Esophagus mucosa (tissue), 1 donor: ENCODE results near the gene SLC5A10. TPM values are rescaled to one million over a fixed set of nuclear protein-coding genes. Genes with fewer than 3 reads are reported as not detected.
A peak's percentile ranks its signal among the peaks of the same experiment; 100 is the strongest.

Experiments
- ATAC-seq: fragments of 200-7000 bp; cut with Tn5 transposase; one replicate; pipeline ENCODE4 v1.9.1; 2020
- total RNA-seq: library from RNA; stranded (reverse); gene quantifications from one replicate; pipeline ENCODE4 v1.2.4, GENCODE V29; 2023
- donor health status: DM: yes; HTN: yes; CAD: no.

Gene SLC5A10
- total RNA-seq, 1 donor from 2014 or later, result 0.64 TPM

DNA sequence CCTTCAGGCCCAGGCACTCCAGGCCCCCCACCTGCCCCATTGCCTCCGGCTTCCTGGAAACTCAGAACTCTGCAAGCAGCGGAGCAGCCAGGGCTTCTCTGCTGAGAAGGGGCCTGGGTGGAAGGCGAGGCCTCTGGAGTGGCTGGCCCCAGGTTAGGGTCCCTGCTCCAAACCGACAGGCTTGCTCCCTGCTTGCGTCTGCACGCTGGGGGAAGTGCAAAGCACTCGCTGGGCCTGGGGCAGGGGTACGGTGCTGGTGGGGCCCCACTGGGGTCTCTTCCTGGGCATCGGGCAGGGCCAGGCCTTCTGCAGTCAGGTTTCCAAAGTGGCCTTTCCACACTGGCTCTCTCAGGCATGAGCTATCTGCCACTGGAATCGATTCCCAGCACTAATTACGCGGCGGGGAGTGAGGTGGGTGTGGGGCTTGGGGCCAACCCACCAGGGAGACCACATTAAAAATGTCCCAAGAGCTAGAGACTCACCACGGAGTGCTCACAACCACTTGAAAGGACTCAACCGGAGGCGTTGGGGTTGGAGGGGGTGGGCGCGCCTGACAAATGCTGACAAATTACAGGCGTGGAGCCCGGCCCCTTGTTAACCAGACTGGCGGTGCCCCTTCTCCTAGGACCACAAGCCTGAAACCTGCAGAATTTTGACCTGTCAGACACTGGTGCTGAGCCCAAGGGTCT, 34.7 kb downstream of the SLC5A10 start:
- ATAC-seq, result no peak

DNA sequence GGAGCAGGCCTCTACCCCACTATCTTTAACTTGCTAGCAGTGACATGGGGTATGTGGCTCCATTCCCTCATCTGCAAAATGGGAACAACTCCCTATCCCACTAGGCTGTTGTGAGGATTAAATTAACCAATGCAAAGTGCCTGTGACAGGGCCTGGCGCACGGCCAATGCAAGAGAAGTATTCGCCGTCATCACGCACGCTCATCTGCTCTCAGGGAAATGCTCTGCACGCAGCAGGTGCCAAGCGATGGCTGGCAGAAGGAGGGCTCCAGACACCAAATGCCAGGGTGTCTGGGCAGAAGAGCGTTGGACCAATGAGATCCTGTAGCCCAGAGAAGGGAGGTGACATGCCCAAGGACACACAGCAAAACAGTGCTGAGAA, 35.3 kb downstream of the SLC5A10 start:
- no peak for ATAC-seq

DNA sequence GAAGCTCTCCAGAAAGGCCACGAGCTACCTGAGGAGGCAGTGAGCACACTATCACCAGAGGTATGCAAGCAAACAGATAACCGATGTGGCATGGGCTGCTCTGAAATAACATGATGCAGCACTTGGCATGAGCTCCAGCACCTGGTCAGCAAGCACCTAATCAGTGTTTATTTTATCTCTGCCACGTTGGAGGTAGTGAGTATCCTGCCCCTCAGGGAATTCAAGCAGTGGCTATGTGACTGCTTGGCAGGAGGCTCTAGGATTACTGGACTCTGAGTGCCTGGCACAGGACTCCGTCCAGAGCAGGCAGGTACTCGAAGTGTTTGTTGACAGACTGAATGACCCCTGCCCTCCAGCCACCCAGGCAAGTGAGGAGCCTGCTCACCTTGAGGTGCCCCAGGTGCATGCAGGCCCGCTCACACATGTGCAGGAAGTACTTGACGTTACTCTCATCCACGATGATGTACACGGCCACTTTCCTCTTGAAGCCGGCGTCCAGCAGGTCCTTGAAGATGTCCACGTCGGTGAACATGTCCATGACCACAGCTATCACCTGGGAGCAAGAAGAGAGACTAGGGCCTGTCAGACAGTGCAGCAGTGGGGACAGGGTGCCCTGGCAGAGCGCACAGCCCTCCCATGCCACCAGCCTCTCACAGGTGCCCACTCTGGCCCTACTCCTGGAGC, 36.0 kb downstream of the SLC5A10 start:
- no peak for ATAC-seq

DNA sequence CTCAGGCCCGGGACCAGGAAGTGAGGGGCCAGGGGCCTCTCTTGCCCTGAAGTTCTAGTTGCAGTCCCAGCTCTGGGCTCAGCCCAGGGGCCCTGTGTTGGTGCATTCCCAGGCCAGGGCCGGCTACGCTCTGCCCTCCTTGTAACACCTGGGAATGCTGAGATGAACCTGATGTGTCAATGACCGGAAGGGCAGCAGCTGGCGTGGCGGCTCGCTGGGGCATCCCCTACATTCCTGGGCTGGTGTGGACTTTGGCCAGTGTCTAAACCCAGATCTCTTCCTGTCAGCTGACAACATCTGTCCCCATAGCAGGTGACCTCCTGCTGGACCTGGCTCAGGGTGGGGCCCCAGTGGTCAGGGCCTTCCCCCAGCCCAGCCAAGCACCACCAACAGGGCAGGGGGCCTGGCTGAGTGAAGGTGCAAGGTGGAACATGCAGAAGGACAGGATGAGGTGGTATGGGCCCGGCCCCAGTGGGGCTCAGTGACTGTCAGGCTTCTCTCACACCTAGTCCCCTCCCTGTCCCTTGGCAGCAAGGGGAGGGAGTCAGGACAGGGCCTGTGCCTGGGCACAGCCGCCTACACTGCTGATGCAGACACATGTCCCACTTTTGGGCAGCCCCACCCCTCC, 36.7 kb downstream of the SLC5A10 start:
- ATAC-seq, result no peak

DNA sequence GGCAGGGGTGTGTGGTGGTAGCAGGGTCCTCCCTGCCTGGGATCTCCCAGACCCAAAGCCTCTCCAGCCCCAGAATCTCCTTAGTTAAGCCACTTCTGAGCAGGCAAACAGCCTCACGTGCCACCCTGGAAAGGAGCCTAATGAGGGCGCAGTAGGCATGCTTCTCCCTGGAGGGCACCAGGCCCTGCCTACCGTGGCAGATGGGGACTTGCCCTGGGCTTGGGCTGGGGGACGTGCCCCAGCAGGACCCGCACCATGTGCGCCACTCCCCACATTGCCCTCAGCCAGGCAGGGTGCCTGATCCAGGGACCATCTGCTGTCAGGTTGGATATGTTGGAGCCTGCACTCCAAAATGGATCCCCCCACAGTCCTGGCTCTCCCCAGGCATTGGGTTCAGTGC, 38.4 kb downstream of the SLC5A10 start:
- ATAC-seq, result peak; percentile 44

DNA sequence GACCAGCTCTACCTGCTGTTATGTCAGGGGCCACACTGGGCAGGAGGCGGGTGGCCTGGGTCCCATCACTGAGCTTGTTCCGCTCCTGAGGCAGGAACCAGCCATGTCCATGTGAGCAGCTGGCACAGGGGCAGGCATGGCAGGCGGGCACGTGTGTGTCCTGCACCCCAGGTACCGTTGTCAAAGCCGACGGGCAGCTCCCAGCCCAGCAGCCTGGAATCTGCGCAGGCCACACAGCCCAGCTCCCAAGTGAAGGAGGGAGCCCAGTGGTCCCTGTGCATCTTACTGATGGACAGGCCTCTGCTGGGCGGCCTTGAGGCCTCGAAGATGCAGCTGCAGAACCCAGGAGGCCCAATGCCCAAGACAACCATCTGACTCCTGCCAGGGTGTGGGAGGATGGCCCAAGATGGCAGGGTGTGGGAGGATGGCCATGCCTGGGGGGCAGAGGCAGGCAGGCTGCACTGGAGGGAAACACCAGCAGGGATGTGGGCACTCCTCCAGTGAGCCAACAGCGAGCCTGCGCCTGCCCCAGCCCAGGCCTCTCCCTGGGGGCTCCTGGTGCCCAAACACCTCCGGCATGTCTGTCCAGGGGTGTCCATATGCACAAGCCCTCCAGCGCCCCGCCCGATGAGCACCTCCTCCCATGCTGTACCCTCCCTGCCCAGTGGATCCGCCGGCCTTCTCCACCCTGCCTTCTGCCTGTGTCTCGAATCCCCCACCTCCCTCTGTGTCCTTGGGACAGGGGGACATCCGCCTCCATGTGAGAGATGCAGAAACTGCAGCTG, 39.8 kb downstream of the SLC5A10 start:
- ATAC-seq, result peak; percentile 1

DNA sequence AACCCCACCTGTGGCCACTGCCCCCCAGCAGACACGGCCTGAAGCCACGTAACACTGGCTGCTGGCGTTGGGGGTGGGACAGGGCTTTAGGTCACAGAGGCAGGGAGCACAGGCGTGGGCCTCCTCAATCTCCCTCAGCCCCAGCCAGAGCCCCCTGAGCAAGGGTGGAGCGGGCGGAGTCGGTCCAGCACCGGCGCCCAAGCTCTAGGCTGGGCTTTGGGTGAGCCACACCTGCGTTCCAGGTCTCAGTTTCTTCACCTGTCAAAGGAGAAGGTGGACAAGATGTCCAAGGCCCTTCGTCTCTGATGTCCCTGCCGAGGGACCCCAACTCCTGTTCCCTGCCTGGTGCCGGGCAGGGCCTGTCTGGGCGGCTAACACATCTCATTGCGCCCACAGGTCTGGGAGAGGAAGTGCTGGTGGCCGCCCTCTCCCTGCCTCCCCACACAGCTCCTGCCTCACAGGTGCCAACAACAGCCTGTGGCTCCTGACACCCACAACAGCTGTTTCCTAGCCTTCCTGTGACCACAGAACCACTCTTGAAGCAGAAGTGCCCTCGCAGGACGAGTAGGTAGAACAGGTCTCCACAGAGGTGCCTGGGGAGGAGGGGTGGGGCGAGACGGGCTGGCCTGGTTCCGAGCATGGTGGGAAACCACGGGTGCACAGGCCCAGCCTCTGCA, 40.6 kb downstream of the SLC5A10 start:
- peak; percentile 52 for ATAC-seq

DNA sequence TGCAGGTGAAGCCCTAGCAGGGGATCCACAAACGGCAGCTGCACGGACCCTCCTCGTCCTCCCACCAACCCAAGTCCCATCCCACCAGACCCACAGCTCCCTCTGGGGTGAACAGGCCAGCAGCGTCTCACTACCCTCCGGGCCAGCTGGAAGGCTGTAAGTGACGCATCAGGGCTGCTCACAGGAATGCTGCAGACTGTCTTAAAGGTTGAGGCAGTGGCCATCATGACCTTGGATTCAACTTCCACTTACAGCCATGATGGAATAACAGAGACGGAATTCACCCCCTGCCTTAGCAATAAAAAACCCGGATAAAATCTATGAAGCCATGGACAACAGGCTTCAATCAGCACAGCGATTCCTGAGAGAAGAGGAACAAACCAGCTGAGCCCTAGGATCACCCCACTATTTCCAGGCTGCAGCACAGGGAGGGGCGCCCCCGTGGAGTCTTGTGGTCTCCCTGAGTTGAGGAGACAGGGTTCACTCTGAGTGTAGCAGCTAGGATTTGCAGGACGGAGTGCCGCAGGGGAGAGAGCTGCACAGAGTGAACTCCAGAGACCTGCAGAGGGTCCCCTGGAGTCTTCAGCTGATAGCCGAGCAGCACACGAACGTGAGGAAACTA, 42.1 kb downstream of the SLC5A10 start:
- no peak for ATAC-seq

DNA sequence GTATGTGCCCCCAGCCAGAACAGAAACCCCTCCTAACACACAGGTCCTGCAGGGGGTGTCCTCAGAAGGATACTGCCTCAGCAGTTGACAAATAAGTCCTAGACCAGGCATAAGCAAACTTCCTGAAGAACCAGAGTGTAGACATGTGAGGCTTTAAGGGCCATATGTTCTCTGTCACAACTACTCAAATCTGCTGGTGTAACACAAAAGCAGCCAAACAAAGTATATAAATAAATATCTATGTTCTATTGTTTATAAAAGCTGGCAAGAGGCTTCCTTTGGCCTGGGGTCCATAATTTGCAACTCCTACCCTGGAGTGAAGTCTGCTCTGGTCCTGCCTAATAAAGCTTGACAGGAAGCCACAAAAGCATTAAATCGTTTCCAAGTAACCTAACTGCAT, 42.7 kb downstream of the SLC5A10 start:
- ATAC-seq, result no peak

DNA sequence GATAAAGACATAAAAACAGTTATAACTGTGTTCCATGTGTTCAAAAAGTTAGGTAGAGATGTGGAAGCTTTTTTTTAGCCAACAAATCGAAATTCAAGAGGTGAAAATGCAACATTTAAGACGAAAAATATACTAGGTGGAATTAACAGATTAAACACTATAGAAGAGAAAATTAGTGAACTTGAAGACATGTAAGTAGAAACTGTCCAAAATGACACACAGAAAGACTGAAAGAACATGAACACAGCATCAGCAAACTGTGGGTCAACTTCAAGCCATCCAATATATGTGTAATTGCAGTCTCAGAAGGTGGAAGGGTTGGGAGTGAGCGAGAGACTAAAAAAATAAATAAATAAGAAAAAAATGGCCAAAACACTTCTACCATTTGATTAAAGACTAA, 43.3 kb downstream of the SLC5A10 start:
- no peak for ATAC-seq

DNA sequence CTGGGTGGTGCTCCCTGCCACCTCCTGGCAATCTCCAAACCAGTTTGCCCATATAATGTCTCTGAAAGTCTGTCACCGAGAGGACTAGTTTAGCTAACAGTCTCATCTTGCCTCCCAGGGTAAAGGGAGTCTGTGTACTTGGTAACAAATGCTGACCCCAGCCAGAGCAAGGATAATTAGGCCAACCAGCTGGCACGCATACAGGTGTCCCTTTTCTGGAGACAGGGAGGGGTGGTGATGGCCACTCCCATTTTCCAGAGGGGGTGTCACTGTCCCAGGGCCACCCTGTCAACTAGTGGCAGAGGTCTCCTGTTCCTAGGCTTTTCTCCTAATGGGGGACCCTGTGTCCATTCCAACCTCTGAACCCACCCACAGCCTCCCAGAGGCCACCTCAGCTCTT, 44.5 kb downstream of the SLC5A10 start:
- no peak for ATAC-seq

DNA sequence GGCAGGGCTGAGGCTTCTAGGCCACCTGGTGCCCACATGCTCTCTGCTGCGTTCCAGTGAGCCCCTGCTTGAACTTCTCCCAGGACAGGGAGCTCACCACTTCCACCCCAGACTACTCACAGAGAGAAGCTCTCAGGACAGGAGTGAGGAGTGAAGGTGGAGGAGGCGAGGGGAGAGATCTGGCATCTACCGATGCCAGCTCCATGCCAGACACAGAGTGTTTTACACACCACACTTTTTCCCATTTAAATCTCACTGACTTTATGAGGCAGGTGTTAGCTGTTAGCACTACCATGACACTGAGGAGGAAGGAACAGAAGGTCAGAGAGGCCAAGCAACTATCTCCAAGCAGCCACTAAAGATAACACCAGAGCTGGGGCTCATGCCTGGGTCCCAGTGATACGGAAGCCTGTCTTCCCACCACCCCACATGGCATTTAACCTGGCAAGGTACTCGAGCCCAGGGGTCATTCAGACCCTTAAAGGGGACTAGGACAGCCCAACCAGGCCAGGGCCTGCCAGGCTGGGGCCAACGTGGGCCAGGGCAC, 45.8 kb downstream of the SLC5A10 start:
- ATAC-seq, result no peak

DNA sequence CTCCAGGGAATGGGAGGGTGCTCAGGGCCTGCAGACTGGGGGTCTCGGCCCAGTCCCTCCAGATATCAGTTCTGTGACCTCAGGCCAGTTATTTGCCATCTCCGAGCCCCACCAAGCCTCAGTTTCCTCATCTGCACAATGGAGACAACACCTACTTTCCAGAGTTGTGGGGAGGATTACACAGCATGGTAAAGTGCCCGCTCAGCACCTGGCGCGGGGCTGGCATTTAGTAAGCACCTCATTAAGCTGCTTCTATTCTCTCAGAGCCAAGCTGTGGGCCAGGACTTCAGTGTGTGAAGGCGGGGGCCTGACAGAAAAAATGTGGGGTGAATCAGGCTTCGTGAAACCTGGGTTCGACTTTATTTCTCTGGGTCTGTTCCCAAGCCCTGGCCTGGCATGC, 47.4 kb downstream of the SLC5A10 start:
- ATAC-seq, result peak; percentile 5

DNA sequence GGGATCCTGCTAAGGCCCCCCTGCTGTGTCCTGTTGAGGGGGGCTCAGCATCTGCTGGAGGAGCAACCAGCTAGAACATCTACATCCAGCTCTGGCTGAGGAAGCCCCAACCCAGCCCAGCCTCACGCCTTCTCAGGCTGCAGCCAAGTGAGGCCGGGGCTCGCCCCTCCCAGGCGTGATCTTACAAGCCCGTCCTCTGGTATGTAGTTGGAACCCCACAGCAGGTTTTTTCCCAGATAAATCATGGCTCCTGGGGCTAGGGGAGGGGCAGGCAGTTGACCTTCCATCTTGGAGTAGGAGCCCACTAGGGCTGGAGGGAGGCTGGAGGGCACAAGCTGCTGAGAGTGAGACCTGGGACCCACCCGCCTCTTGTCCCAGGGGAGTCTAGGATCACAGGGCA, 47.9 kb downstream of the SLC5A10 start:
- ATAC-seq, result peak; percentile 22

DNA sequence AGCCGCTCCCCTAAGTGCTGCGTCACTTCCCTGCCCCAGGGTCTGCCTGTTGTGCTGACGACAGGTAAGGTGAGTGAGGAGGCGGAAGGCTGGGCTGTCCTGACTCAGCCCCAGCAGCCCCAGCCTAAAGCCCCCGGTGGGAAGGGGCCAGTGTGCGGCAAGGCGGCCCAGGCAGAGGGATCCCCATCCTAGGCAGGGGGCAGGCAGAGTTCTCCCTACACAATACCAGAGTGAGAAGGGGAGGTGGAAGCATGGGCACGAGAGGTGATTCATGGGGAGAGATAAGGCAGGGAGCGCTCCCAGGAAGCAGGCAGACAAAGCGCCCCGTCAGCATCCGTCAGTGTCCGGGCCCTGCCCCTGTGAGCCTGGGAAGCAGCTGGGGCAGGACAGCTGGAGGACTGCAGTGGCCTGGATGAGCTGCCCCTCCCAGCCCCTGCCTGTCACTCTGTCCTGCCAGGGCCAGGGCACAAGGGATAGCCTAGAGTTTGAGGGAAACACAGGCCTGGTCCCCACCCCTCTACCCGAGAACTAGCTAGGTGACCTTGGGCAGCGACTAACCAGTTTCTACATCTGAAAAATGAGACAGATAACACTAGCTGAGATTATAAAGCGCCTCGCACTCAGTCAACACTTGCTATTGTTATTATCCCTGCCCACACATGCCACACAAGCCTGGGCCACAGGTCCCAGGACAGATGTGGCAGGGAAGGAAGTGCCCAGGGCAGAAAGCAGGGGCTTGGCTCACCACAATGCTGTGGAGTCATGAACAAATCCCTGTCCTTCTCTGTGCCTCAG, 48.8 kb downstream of the SLC5A10 start:
- peak; percentile 59 for ATAC-seq

DNA sequence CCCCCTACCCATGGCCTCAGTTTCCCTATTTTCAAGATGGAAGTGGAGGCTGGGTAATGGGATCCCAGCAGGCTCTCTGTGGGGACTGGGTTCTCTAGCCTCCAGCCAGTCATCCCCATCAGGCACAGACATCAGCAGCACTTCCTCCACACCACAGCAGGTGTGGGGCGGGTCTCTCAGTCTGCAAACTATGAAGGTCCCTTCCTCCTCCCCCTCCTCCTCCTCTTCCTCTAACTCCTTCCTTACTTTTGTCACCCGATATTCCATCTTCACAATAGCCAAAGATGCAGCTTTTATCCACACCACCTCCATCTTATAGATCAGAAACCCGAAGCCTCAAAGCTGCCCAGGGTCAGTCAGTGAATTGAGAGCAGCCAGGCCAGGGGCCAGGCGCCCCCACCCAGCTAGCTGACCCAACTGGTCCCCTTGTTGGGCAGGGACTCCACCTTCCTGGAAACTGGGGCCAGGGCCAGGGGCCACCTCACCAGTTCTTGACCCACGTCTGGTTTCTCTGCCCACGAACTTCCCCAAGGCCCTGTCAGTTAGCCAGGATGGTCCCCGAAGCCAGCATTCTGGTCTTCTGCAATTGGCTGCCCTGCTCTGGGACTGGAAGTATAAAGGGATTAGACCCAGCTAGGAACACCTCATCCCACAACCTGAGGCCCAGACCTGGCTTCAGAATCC, 50.1 kb downstream of the SLC5A10 start:
- ATAC-seq, result no peak

DNA sequence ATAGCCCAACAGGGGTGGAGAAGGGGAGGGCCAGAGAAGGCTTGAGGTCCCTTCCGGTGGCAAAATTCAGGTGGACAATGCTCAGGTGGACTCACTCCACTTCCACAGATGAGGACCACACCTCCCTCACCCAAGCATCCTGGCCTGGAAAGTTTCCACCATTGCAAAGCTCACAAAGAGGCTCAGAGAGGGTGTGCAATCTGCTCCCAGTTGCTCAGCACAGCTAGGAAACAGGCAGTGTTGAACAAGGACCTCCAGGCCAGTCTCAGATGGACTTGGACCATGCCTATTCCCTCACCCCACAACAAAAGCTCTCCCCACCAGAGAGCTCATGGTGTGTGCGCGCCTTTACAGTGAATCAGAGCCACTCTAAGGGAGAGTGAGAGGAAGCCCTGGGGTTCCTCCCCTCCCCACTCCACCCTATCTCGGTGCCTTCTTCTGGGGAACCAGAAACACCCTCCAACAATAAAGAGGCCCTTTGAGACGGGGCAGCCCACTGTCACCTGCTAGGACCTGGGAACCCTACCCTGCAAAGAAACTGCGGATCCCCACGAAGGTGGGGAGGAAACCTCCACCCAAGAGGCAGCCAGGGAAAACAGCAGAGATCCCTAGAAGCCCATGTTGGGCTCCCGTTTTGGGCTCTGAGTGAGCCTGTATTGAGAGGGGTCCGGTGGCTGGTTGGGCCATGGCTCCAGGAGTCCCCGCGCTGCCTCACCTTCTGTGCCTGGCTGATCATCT, 51.0 kb downstream of the SLC5A10 start:
- peak; percentile 22 for ATAC-seq

DNA sequence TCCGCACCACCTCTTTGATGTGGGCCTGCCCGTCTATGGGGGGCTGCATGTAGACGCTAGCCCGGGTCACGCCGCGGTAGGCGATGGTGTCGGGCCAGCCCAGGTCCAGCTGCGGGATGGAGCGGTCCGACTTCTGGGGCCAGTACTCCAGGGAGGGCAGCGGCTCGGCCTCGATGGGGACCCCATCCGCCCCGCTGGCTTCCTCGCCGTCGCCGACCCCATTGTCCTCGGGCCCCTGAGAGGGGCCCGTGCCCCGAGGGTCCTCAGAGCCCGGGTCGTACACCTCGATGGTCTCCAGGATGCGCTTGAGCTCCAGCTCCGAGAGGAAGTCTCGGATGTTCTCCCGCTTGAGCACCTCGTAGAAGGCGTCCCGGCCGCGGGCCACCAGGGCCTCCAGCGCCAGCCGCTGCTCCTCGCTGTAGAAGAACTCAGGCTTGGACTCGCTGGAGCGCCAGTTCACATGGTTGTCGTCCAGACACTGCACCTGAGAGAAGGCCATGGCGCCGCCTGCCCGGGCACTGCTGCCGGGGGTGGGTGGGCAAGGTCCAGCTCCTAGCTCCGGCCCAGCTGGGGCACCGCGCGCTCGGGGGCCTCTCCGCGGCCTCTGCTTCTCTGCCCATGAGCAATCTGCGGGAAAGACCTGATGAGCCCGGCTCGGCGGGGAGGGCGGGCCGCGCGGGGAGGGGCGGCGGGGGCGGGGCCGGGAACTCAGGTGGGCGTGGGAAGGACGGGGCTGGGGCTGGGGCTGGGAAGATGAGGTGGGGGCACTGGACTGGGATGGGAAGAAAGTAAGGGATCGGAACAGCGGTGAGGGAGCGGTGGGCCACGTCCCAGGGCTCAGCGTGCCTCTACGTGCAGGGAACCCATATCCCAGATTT, 51.8 kb downstream of the SLC5A10 start:
- ATAC-seq, result peak; percentile 19
